ENCODE results near the gene ZNF133.

The ZNF133 gene

DNA sequence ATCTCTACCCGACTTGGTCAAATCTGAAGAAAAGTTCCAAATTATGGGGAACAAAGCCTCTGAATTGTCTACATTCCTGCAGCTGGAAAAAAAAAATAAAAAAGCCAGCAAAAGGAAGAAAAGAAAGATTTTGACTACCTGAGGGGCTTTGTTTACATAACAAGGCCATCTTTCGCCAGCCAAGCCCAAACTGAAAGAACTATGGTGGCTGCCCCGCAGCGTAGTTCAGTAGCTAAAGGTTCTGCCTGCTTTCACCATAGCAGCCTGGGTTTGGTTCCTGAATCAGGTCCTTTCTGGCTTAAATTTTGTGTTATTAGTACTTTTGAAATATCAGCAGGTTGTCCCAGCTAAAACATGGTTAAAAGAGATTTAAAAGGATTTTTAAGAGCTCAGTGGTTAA, 35.4 kb downstream of the ZNF133 start:
- H2AFZ ChIP-seq (ENCODE audit: low read length), result no peak overlapping the region
- no peaks in the 10 kb centered on the region for H3K9me2 ChIP-seq (replicated peaks; ENCODE audit: low read depth, low read length)
- no peak overlapping the region for H3K4me2 ChIP-seq (ENCODE audit: low read depth, low read length, poor library complexity, severe bottlenecking)

GRCh38 chr20:18324596-18325089, 36.3 kb downstream of the ZNF133 start:
- Histone ChIP-seq H3K36me3 (ENCODE audit: insufficient read depth, low read length) (no peaks in the 10 kb centered on the region), H3K79me2 (ENCODE audit: insufficient read depth, low read length) (no peaks in the 10 kb centered on the region), H4K20me1 (ENCODE audit: insufficient read depth, low read length, poor library complexity, severe bottlenecking) (no peaks in the 10 kb centered on the region), H3K4me2 (ENCODE audit: low read depth, low read length, poor library complexity, severe bottlenecking) (no peak overlapping the region), H3K9me2 (replicated peaks; ENCODE audit: low read depth, low read length) (no peaks in the 10 kb centered on the region), H3F3A (ENCODE audit: low read depth) (no peaks in the 10 kb centered on the region), H3K4me3 (ENCODE audit: low read length, poor library complexity, severe bottlenecking) (no peak overlapping the region), H3K9me3 (ENCODE audit: insufficient read depth, low read depth, low read length) (no peaks in the 10 kb centered on the region), H3K4me1 (ENCODE audit: insufficient read depth, low read length, poor library complexity, severe bottlenecking) (no peaks in the 10 kb centered on the region), H3K27me3 (ENCODE audit: insufficient read depth, low read length, poor library complexity, severe bottlenecking) (no peaks in the 10 kb centered on the region), H2AFZ (ENCODE audit: low read length) (no peak overlapping the region), H3K9ac (ENCODE audit: low read depth, low read length, poor library complexity, severe bottlenecking) (no peak overlapping the region)
- no peak for TF ChIP-seq EZH2phosphoT487 (IDR thresholded peaks at IDR 0.05; ENCODE audit: borderline replicate concordance)
- TF ChIP-seq, protein P1, sequence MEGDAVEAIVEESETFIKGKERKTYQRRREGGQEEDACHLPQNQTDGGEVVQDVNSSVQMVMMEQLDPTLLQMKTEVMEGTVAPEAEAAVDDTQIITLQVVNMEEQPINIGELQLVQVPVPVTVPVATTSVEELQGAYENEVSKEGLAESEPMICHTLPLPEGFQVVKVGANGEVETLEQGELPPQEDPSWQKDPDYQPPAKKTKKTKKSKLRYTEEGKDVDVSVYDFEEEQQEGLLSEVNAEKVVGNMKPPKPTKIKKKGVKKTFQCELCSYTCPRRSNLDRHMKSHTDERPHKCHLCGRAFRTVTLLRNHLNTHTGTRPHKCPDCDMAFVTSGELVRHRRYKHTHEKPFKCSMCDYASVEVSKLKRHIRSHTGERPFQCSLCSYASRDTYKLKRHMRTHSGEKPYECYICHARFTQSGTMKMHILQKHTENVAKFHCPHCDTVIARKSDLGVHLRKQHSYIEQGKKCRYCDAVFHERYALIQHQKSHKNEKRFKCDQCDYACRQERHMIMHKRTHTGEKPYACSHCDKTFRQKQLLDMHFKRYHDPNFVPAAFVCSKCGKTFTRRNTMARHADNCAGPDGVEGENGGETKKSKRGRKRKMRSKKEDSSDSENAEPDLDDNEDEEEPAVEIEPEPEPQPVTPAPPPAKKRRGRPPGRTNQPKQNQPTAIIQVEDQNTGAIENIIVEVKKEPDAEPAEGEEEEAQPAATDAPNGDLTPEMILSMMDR (conservative IDR thresholded peaks at IDR 0.05; ENCODE audit: low read length), result no peak

More for the DNA sequence above, 35.4 kb downstream of the ZNF133 start:
- Histone ChIP-seq H3F3A (ENCODE audit: low read depth) (no peaks in the 10 kb centered on the region), H3K9ac (ENCODE audit: low read depth, low read length, poor library complexity, severe bottlenecking) (no peak overlapping the region), H3K27me3 (ENCODE audit: insufficient read depth, low read length, poor library complexity, severe bottlenecking) (no peaks in the 10 kb centered on the region), H3K36me3 (ENCODE audit: insufficient read depth, low read length) (no peaks in the 10 kb centered on the region), H3K9me3 (ENCODE audit: insufficient read depth, low read depth, low read length) (no peaks in the 10 kb centered on the region), H3K4me1 (ENCODE audit: insufficient read depth, low read length, poor library complexity, severe bottlenecking) (no peaks in the 10 kb centered on the region), H4K20me1 (ENCODE audit: insufficient read depth, low read length, poor library complexity, severe bottlenecking) (no peaks in the 10 kb centered on the region), H3K79me2 (ENCODE audit: insufficient read depth, low read length) (no peaks in the 10 kb centered on the region), H3K4me3 (ENCODE audit: low read length, poor library complexity, severe bottlenecking) (no peak overlapping the region)
- TF ChIP-seq, protein P1 (conservative IDR thresholded peaks at IDR 0.05; ENCODE audit: low read length), result no peak
- TF ChIP-seq EZH2phosphoT487 (IDR thresholded peaks at IDR 0.05; ENCODE audit: borderline replicate concordance), result no peak

GRCh38 chr20:18326990-18327389, 38.7 kb downstream of the ZNF133 start:
- TF ChIP-seq EZH2phosphoT487 (IDR thresholded peaks at IDR 0.05; ENCODE audit: borderline replicate concordance), result no peak
- TF ChIP-seq, protein P1 (conservative IDR thresholded peaks at IDR 0.05; ENCODE audit: low read length), result no peak
- Histone ChIP-seq H3K9me2 (replicated peaks; ENCODE audit: low read depth, low read length) (no peaks in the 10 kb centered on the region), H3K4me1 (ENCODE audit: insufficient read depth, low read length, poor library complexity, severe bottlenecking) (no peaks in the 10 kb centered on the region), H3K36me3 (ENCODE audit: insufficient read depth, low read length) (no peaks in the 10 kb centered on the region), H3F3A (ENCODE audit: low read depth) (no peaks in the 10 kb centered on the region), H3K79me2 (ENCODE audit: insufficient read depth, low read length) (no peaks in the 10 kb centered on the region), H2AFZ (ENCODE audit: low read length) (no peak overlapping the region), H3K4me2 (ENCODE audit: low read depth, low read length, poor library complexity, severe bottlenecking) (no peak overlapping the region), H3K9me3 (ENCODE audit: insufficient read depth, low read depth, low read length) (peaks cover 8% of the 10 kb centered on the region), H4K20me1 (ENCODE audit: insufficient read depth, low read length, poor library complexity, severe bottlenecking) (no peaks in the 10 kb centered on the region), H3K9ac (ENCODE audit: low read depth, low read length, poor library complexity, severe bottlenecking) (no peak overlapping the region), H3K4me3 (ENCODE audit: low read length, poor library complexity, severe bottlenecking) (no peak overlapping the region), H3K27me3 (ENCODE audit: insufficient read depth, low read length, poor library complexity, severe bottlenecking) (peaks cover 10% of the 10 kb centered on the region)
